HFFc6 (cell line): ENCODE data around the gene NRG2. TPM values are rescaled to one million over a fixed set of nuclear protein-coding genes. Genes with fewer than 3 reads are reported as not detected.

Source experiments
- DNase-seq: peaks from one replicate; pipeline ENCODE4 v3.0.0-alpha.2; 2018
- H3K27ac Mint-ChIP-seq: 2 replicates; pipeline ENCODE4 v1.8.0; 2020; ENCODE audit warnings: mild to moderate bottlenecking, mixed read lengths
- H3K27me3 Mint-ChIP-seq: 2 replicates; pipeline ENCODE4 v1.8.0; 2021; ENCODE audit warnings: mild to moderate bottlenecking, moderate library complexity, mixed read lengths; ENCODE audit not compliant: insufficient read depth
- H3K36me3 Mint-ChIP-seq: 2 replicates; pipeline ENCODE4 v1.8.0; 2021; ENCODE audit warnings: low read depth, mixed read lengths
- H3K4me1 Mint-ChIP-seq: 2 replicates; pipeline ENCODE4 v1.8.0; 2020; ENCODE audit warnings: low read depth, mixed read lengths
- H3K4me3 Mint-ChIP-seq: 2 replicates; pipeline ENCODE4 v1.8.0; 2020; ENCODE audit warnings: mild to moderate bottlenecking, moderate library complexity, mixed read lengths
- H3K9me3 Mint-ChIP-seq: 2 replicates; pipeline ENCODE4 v1.8.0; 2020; ENCODE audit warnings: mild to moderate bottlenecking, mixed read lengths
- total RNA-seq, 6 experiments: library from RNA; stranded (reverse); fragmentation: NEBNext Ultra II Directional; extraction: Animal tissue kit (Norgen Biotek cat#: 25700); gene quantifications; 2 replicates in 1 of 6; 3 replicates in 5 of 6; pipeline ENCODE4 v1.2.3, GENCODE V29; 2021
- TF ChIP-seq, protein P1 (sequence below): fragments of 200-600 bp; sonication (generic); IDR thresholded peaks from 2 replicates; pipeline ENCODE4 v1.5.0; 2021; ENCODE audit warnings: antibody characterized with exemption, mild to moderate bottlenecking

Gene NRG2
- total RNA-seq, 6 experiments from 2014 or later = 0.11 to 0.35 (median 0.19) TPM; not detected in 1

DNA sequence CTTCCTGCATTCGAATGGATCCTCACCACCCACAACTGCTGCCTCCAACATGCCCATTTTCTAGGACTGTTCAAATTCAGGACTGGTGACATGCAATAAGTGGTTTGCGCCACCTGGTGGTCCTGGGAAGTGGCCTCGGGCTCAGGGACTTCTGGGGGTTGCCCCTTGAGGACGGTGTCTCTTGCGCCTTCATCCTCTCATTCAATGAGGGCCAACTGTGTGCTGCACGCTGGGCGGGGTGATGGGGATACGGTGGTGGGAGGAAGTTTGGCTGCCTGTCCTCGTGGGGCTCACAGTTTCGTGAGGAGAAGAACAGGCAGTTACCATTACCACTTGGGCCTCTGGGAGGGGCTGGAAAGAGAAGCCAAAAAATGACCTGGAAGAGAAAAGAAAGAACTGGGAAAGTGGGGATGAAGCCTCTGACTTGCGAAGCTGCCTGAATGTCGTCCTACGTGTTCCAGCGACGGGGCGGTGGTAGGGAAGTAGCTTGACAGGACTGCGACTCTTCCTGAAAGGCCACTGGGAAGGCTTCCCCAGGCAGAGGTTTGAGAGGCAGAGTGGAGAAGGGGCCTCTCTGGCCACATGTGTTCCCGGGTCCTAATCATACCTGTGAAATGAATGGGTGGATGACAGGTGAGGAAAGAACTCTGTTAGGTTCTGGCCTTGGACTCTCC, 198.5 kb downstream of the NRG2 start:
- peak; percentile 60 for DNase-seq
- Mint-ChIP-seq H3K4me1 (no peaks in the 10 kb centered on the region), H3K4me3 (no peak overlapping the region), H3K27ac (no peak overlapping the region), H3K36me3 (no peaks in the 10 kb centered on the region), H3K9me3 (no peaks in the 10 kb centered on the region), H3K27me3 (peaks cover 42% of the 10 kb centered on the region)
- TF ChIP-seq, protein P1, sequence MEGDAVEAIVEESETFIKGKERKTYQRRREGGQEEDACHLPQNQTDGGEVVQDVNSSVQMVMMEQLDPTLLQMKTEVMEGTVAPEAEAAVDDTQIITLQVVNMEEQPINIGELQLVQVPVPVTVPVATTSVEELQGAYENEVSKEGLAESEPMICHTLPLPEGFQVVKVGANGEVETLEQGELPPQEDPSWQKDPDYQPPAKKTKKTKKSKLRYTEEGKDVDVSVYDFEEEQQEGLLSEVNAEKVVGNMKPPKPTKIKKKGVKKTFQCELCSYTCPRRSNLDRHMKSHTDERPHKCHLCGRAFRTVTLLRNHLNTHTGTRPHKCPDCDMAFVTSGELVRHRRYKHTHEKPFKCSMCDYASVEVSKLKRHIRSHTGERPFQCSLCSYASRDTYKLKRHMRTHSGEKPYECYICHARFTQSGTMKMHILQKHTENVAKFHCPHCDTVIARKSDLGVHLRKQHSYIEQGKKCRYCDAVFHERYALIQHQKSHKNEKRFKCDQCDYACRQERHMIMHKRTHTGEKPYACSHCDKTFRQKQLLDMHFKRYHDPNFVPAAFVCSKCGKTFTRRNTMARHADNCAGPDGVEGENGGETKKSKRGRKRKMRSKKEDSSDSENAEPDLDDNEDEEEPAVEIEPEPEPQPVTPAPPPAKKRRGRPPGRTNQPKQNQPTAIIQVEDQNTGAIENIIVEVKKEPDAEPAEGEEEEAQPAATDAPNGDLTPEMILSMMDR = peak; percentile 91

DNA sequence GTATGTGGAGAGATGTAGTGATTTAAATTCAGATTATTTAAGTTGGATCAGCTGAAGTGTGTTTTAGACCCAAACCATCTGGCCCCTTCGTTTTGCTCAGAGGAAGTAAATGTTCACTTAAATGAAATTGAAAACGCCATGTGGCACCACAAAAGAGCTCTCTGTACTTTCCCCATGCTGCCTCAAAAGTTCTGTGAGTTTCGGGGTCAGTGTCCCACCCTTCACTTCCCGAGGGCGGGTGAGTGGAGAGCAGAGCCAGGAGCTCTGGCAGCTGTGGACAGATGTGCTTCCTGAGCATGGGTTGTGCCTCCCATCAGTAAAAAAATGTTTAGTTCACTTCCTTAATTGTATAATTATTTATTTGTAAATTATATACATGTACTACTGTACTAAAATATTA, 199.1 kb downstream of the NRG2 start:
- TF ChIP-seq, protein P1 = no peak
- Mint-ChIP-seq H3K4me1 (no peaks in the 10 kb centered on the region), H3K4me3 (no peak overlapping the region), H3K27ac (no peak overlapping the region), H3K9me3 (no peaks in the 10 kb centered on the region), H3K36me3 (no peaks in the 10 kb centered on the region), H3K27me3 (peaks cover 38% of the 10 kb centered on the region)
- DNase-seq = no peak

DNA sequence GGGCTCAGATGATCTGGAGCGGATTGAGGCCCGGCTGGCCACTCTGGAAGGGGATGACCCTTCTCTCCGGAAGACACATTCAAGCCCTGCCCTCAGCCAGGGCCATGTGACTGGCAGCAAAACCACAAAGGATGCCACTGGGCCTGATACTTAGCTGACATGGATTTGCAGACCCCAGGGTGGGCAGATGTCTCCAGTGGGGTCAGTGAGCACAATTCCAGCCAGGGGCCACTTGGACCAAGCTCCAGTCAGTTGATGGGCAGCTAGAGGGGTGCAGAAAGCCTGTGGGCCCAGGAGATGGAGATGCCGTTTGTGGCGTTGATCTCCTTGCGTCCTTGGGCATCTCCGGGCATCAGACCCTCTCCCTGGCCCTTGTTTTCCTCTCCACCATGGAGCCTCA, 200.8 kb downstream of the NRG2 start:
- Mint-ChIP-seq H3K9me3 (no peaks in the 10 kb centered on the region), H3K27ac (no peak overlapping the region), H3K4me1 (no peaks in the 10 kb centered on the region), H3K4me3 (no peak overlapping the region), H3K36me3 (no peaks in the 10 kb centered on the region), H3K27me3 (peaks cover 43% of the 10 kb centered on the region)
- DNase-seq = no peak
- TF ChIP-seq, protein P1 = no peak

- TF ChIP-seq, protein P1 = peak; percentile 42; the same call in 1 of the 2 replicates
- no peak overlapping the region for H3K27ac Mint-ChIP-seq
- H3K27me3 Mint-ChIP-seq = peaks cover 42% of the 10 kb centered on the region
- no peaks in the 10 kb centered on the region for H3K36me3 Mint-ChIP-seq
- H3K9me3 Mint-ChIP-seq = no peaks in the 10 kb centered on the region
- DNase-seq = no peak
- H3K4me3 Mint-ChIP-seq = no peak overlapping the region
- no peaks in the 10 kb centered on the region for H3K4me1 Mint-ChIP-seq
These were observed 201.6 kb downstream of the NRG2 start for GRCh38 chr5:139841549-139841948.

- Mint-ChIP-seq H3K27me3 (peaks cover 29% of the 10 kb centered on the region), H3K27ac (no peak overlapping the region), H3K9me3 (no peaks in the 10 kb centered on the region), H3K4me3 (no peak overlapping the region), H3K36me3 (no peaks in the 10 kb centered on the region), H3K4me1 (no peaks in the 10 kb centered on the region)
- DNase-seq = no peak
- TF ChIP-seq, protein P1 = no peak
These were observed 203.2 kb downstream of the NRG2 start for GRCh38 chr5:139839918-139840317.
